ENCODE measurements around the gene TBP.
"Not testable (repeated sequence)": the region's sequence is repeated elsewhere in the genome, so short reads cannot be mapped to it uniquely, and the experiment has no call there.

- TF ChIP-seq ZBTB43 (CRISPR knock-in tag; IDR thresholded peaks at IDR 0.05); CTCF (IDR thresholded peaks at IDR 0.05); SMAD4 (CRISPR knock-in tag; IDR thresholded peaks at IDR 0.05); RELA (CRISPR knock-in tag; IDR thresholded peaks at IDR 0.05; ENCODE audit: borderline replicate concordance): not testable (repeated sequence)
- TF ChIP-seq, protein P1, sequence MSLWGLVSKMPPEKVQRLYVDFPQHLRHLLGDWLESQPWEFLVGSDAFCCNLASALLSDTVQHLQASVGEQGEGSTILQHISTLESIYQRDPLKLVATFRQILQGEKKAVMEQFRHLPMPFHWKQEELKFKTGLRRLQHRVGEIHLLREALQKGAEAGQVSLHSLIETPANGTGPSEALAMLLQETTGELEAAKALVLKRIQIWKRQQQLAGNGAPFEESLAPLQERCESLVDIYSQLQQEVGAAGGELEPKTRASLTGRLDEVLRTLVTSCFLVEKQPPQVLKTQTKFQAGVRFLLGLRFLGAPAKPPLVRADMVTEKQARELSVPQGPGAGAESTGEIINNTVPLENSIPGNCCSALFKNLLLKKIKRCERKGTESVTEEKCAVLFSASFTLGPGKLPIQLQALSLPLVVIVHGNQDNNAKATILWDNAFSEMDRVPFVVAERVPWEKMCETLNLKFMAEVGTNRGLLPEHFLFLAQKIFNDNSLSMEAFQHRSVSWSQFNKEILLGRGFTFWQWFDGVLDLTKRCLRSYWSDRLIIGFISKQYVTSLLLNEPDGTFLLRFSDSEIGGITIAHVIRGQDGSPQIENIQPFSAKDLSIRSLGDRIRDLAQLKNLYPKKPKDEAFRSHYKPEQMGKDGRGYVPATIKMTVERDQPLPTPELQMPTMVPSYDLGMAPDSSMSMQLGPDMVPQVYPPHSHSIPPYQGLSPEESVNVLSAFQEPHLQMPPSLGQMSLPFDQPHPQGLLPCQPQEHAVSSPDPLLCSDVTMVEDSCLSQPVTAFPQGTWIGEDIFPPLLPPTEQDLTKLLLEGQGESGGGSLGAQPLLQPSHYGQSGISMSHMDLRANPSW (CRISPR knock-in tag; conservative IDR thresholded peaks at IDR 0.05; ENCODE audit: low read depth) = not testable (repeated sequence)
- TF ChIP-seq, protein P2, sequence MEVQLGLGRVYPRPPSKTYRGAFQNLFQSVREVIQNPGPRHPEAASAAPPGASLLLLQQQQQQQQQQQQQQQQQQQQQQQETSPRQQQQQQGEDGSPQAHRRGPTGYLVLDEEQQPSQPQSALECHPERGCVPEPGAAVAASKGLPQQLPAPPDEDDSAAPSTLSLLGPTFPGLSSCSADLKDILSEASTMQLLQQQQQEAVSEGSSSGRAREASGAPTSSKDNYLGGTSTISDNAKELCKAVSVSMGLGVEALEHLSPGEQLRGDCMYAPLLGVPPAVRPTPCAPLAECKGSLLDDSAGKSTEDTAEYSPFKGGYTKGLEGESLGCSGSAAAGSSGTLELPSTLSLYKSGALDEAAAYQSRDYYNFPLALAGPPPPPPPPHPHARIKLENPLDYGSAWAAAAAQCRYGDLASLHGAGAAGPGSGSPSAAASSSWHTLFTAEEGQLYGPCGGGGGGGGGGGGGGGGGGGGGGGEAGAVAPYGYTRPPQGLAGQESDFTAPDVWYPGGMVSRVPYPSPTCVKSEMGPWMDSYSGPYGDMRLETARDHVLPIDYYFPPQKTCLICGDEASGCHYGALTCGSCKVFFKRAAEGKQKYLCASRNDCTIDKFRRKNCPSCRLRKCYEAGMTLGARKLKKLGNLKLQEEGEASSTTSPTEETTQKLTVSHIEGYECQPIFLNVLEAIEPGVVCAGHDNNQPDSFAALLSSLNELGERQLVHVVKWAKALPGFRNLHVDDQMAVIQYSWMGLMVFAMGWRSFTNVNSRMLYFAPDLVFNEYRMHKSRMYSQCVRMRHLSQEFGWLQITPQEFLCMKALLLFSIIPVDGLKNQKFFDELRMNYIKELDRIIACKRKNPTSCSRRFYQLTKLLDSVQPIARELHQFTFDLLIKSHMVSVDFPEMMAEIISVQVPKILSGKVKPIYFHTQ (CRISPR knock-in tag; IDR thresholded peaks at IDR 0.05) = not testable (repeated sequence)
- TF ChIP-seq, protein P3, sequence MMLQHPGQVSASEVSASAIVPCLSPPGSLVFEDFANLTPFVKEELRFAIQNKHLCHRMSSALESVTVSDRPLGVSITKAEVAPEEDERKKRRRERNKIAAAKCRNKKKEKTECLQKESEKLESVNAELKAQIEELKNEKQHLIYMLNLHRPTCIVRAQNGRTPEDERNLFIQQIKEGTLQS (CRISPR knock-in tag; conservative IDR thresholded peaks at IDR 0.05) = not testable (repeated sequence)
Observed at GRCh38 chr6:170609225-170609624, 55.1 kb downstream of the TBP start.
